ENCODE measurements around the gene OASL. TPM values are rescaled to one million over a fixed set of nuclear protein-coding genes. Genes with fewer than 3 reads are reported as not detected.

The OASL gene
- total and polyA plus RNA-seq, 9 of the 15 experiments (the other 6 are each of a cell fraction or from before 2014, with no cell fraction given) = 0.14 TPM; not detected in 8

DNA sequence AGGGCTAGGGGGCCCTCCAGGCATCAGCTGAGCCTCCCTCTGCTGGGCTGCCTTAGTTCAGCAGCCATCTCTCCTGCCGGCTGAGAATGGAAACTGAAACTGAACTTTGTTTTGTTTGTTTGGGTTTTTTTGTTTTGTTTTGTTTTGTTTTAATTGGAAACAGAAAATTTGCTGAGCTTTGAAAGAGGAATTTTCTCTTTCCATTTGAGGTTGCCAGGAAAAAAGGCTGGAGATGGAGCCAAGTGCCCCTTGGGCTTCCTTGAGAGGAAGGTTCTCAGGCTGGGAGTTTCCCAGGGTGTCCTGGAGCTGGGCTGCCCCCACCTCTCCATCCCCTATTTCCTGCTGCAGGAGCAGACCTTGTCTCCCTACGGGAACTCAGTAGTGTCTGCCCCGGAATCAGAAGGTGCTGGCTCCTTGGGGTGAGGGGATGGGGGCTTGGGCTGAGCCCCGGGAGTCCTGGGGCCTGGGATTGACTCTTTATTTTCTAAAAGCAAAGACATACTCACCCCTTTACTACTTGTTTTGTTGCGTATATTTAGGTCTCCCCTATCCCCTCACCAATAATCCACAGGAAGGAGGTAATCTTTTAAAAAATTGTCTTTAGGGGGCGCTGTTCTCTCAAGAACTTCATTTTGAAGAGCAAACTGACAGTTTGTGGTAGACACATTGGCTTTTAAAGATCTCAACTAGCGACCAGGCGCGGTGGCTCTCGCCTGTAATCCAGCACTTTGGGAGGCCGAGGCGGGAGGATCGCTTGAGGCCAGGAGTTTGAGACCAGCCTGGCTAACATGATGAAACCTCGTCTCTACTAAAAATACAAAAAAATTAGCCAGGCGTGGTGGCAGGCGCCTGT lies 21.3 kb upstream of the OASL start (continued):
- TF ChIP-seq ZFPM2 (CRISPR knock-in tag; IDR thresholded peaks at IDR 0.05) = no peak
- no peak for TF ChIP-seq ZNF184 (CRISPR knock-in tag; IDR thresholded peaks at IDR 0.05)
- 0 out of 2 replicates have a peak, but pooled peaks have one; percentile 12 for TF ChIP-seq L3MBTL2 (IDR thresholded peaks at IDR 0.05)
- 0 out of 2 replicates have a peak, but pooled peaks have one; percentile 15 for TF ChIP-seq SMC3 (conservative IDR thresholded peaks at IDR 0.05; ENCODE audit: insufficient read depth, low read depth, low read length)
- peak in 1 of 3 experiments; percentile 12 for TF ChIP-seq YY1 (IDR thresholded peaks at IDR 0.05; ENCODE audit: borderline replicate concordance in 1 of 3, control insufficient read depth in 1 of 3, extremely low read depth in 1 of 3, insufficient read depth in 3 of 3, insufficient read length in 1 of 3, insufficient replicate concordance in 2 of 3, low read depth in 1 of 3, low read length in 2 of 3)
- TF ChIP-seq SMARCA5 (IDR thresholded peaks at IDR 0.05) = peak; percentile 75; the same call in 1 of the 2 replicates
- peak; percentile 59 for TF ChIP-seq GABPA (tag; conservative IDR thresholded peaks at IDR 0.05; ENCODE audit: low read depth)
- peak; percentile 21; the same call in 1 of the 2 replicates for TF ChIP-seq EHMT2 (IDR thresholded peaks at IDR 0.05)
- peak; percentile 36; the same call in 1 of the 2 replicates for TF ChIP-seq C11orf30 (IDR thresholded peaks at IDR 0.05; ENCODE audit: low read depth)
- TF ChIP-seq ZBTB40 (IDR thresholded peaks at IDR 0.05) = 0 out of 2 replicates have a peak, but pooled peaks have one; percentile 47
- no peak for TF ChIP-seq ZBTB40 (CRISPR knock-in tag; IDR thresholded peaks at IDR 0.05)
- 0 out of 4 replicates have a peak, but pooled peaks of 1 of the 2 experiments have one; percentile 15 for TF ChIP-seq RCOR1 (IDR thresholded peaks at IDR 0.05; ENCODE audit: borderline replicate concordance in 1 of 2, low read depth in 2 of 2, low read length in 2 of 2)
- no peak for TF ChIP-seq ZNF282 (CRISPR knock-in tag; IDR thresholded peaks at IDR 0.05)
- no peak for TF ChIP-seq ZNF12 (CRISPR knock-in tag; IDR thresholded peaks at IDR 0.05)
- TF ChIP-seq ETV1 (tag; conservative IDR thresholded peaks at IDR 0.05; ENCODE audit: low read depth) = 0 out of 2 replicates have a peak, but pooled peaks have one; percentile 29
- TF ChIP-seq MYBL2 (IDR thresholded peaks at IDR 0.05; ENCODE audit: low read depth) = no peak
- no peak for TF ChIP-seq MYBL2 (CRISPR knock-in tag; IDR thresholded peaks at IDR 0.05; ENCODE audit: borderline replicate concordance)
- 0 out of 2 replicates have a peak, but pooled peaks have one; percentile 19 for TF ChIP-seq TOE1 (IDR thresholded peaks at IDR 0.05; ENCODE audit: borderline replicate concordance)
- no peak for TF ChIP-seq TOE1 (CRISPR knock-in tag; IDR thresholded peaks at IDR 0.05; ENCODE audit: borderline replicate concordance, low read depth)
